HG03108 (cell line): ENCODE results near the gene ARAP1.

Source experiments
- ATAC-seq: cut with Tn5 transposase; IDR thresholded peaks from one replicate; pipeline ENCODE4 v1.9.1; 2021; ENCODE audit warnings: moderate library complexity; ENCODE audit not compliant: unreplicated experiment

ARAP1 gene

GRCh38 chr11:72725724-72726028 lies 26.5 kb downstream of the ARAP1 start:
- ATAC-seq = no peak

GRCh38 chr11:72724851-72725723 lies 27.1 kb downstream of the ARAP1 start:
- no peak for ATAC-seq

GRCh38 chr11:72724021-72724551 lies 28.1 kb downstream of the ARAP1 start:
- no peak for ATAC-seq

GRCh38 chr11:72723508-72723907 lies 28.7 kb downstream of the ARAP1 start:
- no peak for ATAC-seq

- peak; percentile 59 for ATAC-seq
Observed at GRCh38 chr11:72722050-72722748, 30.0 kb downstream of the ARAP1 start.

- ATAC-seq = no peak
Observed at GRCh38 chr11:72721689-72722049, 30.5 kb downstream of the ARAP1 start.

- ATAC-seq = no peak
Observed at GRCh38 chr11:72721276-72721675, 30.9 kb downstream of the ARAP1 start.

- ATAC-seq = no peak
Observed at GRCh38 chr11:72720784-72721183, 31.4 kb downstream of the ARAP1 start.

- ATAC-seq = no peak
Observed at GRCh38 chr11:72720047-72720446, 32.2 kb downstream of the ARAP1 start.

GRCh38 chr11:72719551-72719950 lies 32.7 kb downstream of the ARAP1 start:
- no peak for ATAC-seq

- ATAC-seq = peak; percentile 32
Observed at GRCh38 chr11:72719144-72719543, 33.1 kb downstream of the ARAP1 start.

GRCh38 chr11:72718101-72718501 lies 34.1 kb downstream of the ARAP1 start:
- ATAC-seq = no peak

- ATAC-seq = no peak
Observed at GRCh38 chr11:72716788-72717435, 35.3 kb downstream of the ARAP1 start.

GRCh38 chr11:72716290-72716689 lies 35.9 kb downstream of the ARAP1 start:
- no peak for ATAC-seq

GRCh38 chr11:72712841-72713240 lies 39.4 kb downstream of the ARAP1 start:
- ATAC-seq = no peak

- no peak for ATAC-seq
Observed at GRCh38 chr11:72712168-72712751, 39.9 kb downstream of the ARAP1 start.

GRCh38 chr11:72711141-72711540 lies 41.1 kb downstream of the ARAP1 start:
- ATAC-seq = no peak

GRCh38 chr11:72710278-72710677 lies 41.9 kb downstream of the ARAP1 start:
- no peak for ATAC-seq

- ATAC-seq = no peak
Observed at GRCh38 chr11:72709478-72710238, 42.5 kb downstream of the ARAP1 start.

- no peak for ATAC-seq
Observed at GRCh38 chr11:72707032-72707431, 45.2 kb downstream of the ARAP1 start.

GRCh38 chr11:72706579-72706978 lies 45.6 kb downstream of the ARAP1 start:
- no peak for ATAC-seq
